Activated T-cell treated with anti-CD3 and anti-CD28 coated beads, Interleukin-2, amount 50 U/mL, for 72 hours (primary cell): ENCODE data around the gene ADGRL2. TPM values are rescaled to one million over a fixed set of nuclear protein-coding genes. Genes with fewer than 3 reads are reported as not detected.
A peak's percentile ranks its signal among the peaks of the same experiment; 100 is the strongest.

ENCODE experiments used
- ATAC-seq, 2 donors: fragments of 150-1000 bp; cut with Tn5 transposase; replicated peaks in 1 of 2; 2 replicates each; pipeline ENCODE4 v1.10.0; 2021; ENCODE audit warnings: moderate library complexity in 2 of 2, mild to moderate bottlenecking in 1 of 2
- DNase-seq, 2 donors: peaks; one replicate each; pipeline ENCODE4 v3.0.0; 2021 to 2022; ENCODE audit warnings: mixed read lengths in 1 of 2
- H3K27ac Mint-ChIP-seq: one replicate; pipeline ENCODE4 v1.8.0; 2022; ENCODE audit warnings: mild to moderate bottlenecking, moderate library complexity, mixed read lengths
- H3K27me3 Mint-ChIP-seq: one replicate; pipeline ENCODE4 v1.8.0; 2022; ENCODE audit warnings: low read depth, mixed read lengths
- H3K36me3 Mint-ChIP-seq, 2 donors: one replicate each; pipeline ENCODE4 v1.8.0; 2022; ENCODE audit warnings: mixed read lengths in 2 of 2, mild to moderate bottlenecking in 1 of 2; ENCODE audit not compliant: insufficient read depth in 2 of 2
- H3K4me1 Mint-ChIP-seq: one replicate; pipeline ENCODE4 v1.8.0; 2022; ENCODE audit warnings: low read depth, mixed read lengths
- H3K4me3 Mint-ChIP-seq, 2 donors: one replicate each; pipeline ENCODE4 v1.8.0; 2022; ENCODE audit warnings: mild to moderate bottlenecking in 2 of 2, mixed read lengths in 2 of 2, moderate library complexity in 2 of 2
- H3K9me3 Mint-ChIP-seq, 2 donors: one replicate each; pipeline ENCODE4 v1.8.0; 2022; ENCODE audit warnings: mixed read lengths in 2 of 2
- total RNA-seq, 2 donors: library from RNA; stranded (reverse); gene quantifications; one replicate each; pipeline ENCODE4 v1.2.3, GENCODE V29; 2022

ADGRL2 gene
- total RNA-seq, 2 donors from 2014 or later, result not detected

DNA sequence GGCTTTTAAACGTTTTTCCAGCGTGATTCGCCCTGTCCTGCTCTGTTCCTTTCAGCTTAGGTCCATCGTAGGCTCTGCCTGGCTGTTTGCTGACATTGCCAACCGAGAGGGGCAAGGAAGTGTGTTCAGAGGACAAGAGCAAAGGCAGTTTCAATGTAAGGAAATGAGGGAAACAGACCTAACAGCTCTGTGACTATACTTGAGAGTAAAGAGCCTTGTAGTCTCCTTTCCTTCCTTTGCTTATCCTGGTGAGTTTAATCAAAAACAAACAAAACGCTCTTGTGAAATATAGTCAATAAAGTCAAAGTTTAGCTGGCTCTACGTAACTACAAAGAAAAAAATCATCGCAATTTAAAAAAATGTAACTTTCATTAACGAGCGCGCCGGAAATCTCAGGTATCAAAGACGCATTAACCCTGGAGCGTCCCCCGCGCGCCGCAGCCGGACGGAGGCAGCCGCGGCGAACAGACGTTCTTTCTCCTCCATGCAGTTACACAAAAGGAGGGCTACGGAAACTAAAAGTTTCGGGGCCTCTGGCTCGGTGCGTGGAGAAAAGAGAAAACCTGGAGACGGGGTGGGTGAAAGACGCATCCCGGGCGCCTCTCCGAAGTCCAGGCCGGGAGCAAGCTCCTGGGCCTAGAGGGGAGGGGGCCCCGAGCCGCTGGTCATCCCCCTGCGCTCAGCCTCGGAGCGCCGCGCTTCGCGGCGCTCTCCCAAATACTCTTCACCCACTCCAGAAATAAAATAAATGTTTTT, 617 bp upstream of the ADGRL2 start:
- Mint-ChIP-seq H3K27me3 (peaks cover 44% of the 10 kb centered on the region), H3K4me1 (peaks cover 13% of the 10 kb centered on the region), H3K9me3 (no peaks in the 10 kb centered on the region), H3K36me3 (no peaks in the 10 kb centered on the region), H3K4me3 (peak overlapping the region; percentile 64 to 73), H3K27ac (no peak overlapping the region)
- no peak for ATAC-seq
- DNase-seq, result no peak

DNA sequence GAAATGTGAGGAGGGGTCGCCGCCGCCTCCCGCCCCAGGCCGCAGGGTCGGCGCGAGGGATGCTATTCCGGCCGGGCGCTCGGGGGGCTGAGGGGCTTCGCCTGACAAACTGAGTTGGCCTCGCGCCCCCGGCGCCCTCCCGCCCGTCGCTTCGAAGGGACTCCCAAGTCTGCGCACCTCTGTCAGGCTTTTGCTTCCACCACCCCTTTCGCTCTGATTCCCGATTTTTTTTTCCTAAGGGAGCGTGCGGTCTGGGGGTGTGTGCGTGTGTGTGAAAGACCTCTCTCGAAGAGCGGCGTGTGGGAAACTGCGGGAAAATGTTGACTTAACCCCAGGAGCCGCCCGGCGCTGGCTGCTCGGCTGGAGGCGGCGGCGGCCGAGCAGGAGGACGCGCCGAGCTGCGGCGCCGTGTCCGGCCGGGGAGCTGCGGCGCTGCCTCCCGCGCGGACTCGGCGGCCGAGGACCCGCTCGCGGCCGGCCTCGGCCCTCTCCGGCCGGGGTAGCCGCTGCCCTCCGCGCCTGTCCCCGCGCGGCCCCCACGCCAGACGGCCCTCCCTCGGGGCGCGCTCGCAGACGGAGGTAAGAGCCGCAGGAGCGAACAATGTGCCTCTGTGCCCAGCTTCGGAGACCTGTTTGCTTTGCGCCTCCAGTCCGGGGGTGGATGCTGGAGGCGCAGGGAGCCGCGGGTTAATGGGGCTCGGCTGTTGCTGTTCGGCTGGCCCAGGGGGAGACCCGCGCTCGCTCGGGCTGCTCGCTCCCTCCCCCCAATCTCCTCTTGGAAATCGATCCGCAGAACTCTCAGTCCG, 1.1 kb downstream of the ADGRL2 start:
- Mint-ChIP-seq H3K27ac (no peak overlapping the region), H3K9me3 (no peaks in the 10 kb centered on the region), H3K4me3 (peak overlapping the region; percentile 54 to 80), H3K4me1 (peaks cover 13% of the 10 kb centered on the region), H3K27me3 (peaks cover 53% of the 10 kb centered on the region), H3K36me3 (no peaks in the 10 kb centered on the region)
- DNase-seq, result peak in 1 of 2 donors; percentile 0
- peak in 1 of 2 donors; percentile 29 for ATAC-seq

DNA sequence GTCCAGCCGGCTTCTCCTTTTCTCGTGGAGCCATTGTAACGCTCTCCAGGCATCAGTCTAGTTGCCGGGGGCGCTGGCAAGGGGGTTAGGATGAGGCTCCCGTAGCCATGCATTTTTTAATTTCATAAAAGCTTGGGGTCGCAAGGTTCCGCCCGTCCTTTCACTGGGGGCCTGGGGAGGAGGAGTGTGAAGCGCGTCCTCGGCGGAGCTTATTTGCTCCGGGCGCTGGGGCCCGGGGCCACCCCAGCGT, 1.6 kb downstream of the ADGRL2 start:
- DNase-seq, result no peak
- H3K4me1 Mint-ChIP-seq, result peaks cover 13% of the 10 kb centered on the region
- H3K27ac Mint-ChIP-seq, result no peak overlapping the region
- ATAC-seq, result peak in 1 of 2 donors; percentile 13
- H3K4me3 Mint-ChIP-seq, result peak overlapping the region; percentile 54 to 63
- H3K36me3 Mint-ChIP-seq, result no peaks in the 10 kb centered on the region
- peaks cover 55% of the 10 kb centered on the region for H3K27me3 Mint-ChIP-seq
- no peaks in the 10 kb centered on the region for H3K9me3 Mint-ChIP-seq

DNA sequence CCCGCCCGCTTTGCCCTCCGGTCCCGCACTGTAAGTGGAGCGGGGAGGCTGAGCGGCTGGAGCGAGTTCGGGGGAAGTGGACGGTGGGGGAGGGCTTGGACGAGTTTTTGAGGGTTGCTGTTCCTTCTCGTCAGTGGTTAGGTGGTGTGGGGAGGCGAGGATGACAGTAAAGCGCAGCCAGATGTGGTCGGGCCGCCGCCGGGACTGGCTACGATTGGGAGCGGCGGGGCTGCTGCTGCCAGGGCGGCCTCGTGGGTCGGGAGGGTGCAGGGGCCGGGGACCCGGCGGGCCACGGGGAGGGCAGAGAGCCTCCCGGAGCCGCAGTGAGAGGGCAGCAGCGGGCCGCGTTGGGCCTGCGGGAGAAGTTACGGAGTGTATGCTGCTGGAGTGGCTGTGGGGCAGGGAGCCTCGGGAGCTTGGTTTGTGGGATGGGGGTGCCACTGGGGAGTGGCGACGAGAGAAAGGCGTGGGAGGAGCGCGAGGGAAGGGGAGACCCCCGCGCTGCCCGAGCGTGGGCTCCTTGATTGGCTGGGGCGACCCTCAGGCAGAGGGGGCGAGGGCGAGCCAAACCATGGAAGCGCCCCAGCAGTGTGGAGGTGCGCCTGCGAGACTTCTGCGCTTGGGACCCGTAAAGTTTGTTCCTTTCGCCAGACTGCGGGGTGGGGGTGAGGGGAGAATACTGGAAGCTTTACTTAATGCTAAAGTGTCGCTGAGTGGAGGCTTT, 2.1 kb downstream of the ADGRL2 start:
- H3K4me3 Mint-ChIP-seq, result peak overlapping the region; percentile 54 to 63
- DNase-seq (peak in 1 of 2 donors; percentile 7), ATAC-seq (peak; percentile 21 to 45)
- H3K27me3 Mint-ChIP-seq, result peaks cover 58% of the 10 kb centered on the region
- H3K27ac Mint-ChIP-seq, result no peak overlapping the region
- H3K4me1 Mint-ChIP-seq, result peaks cover 13% of the 10 kb centered on the region
- no peaks in the 10 kb centered on the region for H3K9me3 Mint-ChIP-seq
- no peaks in the 10 kb centered on the region for H3K36me3 Mint-ChIP-seq

DNA sequence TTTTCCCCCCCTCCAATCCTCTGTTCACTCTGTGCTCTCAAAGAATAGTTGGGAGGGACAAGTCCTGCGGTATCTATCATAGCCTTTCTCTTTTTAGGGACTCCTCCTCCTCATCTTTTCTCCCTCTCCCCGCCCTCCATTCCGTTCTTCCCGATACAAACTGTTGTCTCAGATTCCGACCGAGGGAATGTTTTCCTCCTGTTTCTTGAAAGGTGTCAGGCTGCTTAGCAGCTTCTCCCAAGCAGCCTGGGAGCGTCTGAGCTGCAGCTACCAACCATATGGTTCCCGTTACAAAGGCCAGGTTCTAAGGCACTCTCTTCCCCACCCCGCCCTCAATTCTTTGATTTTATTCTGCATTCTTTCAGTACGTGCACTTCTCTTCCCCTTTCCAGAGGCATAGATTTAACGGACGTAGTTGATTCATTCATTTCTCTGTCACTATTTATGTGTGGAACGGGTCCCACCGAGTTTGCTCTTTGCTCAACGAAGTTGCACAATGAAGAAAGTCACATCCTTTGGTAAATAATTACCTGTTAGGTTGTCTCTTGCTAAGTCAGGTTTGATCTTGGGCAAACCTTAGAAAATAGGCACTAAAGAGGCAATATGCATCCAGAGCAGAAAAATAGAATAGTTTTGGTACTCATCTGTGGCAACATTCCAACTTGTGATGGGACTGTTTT, 2.8 kb downstream of the ADGRL2 start:
- Mint-ChIP-seq H3K27me3 (peaks cover 55% of the 10 kb centered on the region), H3K4me3 (peak overlapping the region; percentile 26 to 27), H3K4me1 (peaks cover 13% of the 10 kb centered on the region), H3K27ac (no peak overlapping the region), H3K9me3 (no peaks in the 10 kb centered on the region), H3K36me3 (no peaks in the 10 kb centered on the region)
- no peak for DNase-seq
- ATAC-seq, result no peak

DNA sequence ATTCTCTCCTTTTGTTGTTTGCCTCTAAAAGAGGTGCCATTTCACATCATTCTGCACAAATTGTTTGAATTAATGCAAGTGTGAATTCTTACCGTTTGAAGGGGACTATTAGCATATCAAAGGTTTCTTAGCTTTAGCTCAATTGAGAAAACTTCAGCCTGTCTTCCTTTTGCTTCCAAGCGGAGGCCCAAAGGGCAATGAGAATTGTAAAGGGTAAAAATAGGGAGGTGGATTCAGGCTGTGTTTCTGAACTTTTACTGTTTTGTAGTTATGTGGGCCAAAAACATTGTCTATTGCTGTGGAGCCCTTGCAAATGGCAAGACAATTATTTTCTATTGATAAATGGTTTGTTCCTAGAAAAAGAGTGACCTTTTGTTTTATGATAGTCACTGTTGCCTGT, 3.6 kb downstream of the ADGRL2 start:
- no peak overlapping the region for H3K4me3 Mint-ChIP-seq
- DNase-seq (no peak), ATAC-seq (no peak)
- H3K36me3 Mint-ChIP-seq, result no peaks in the 10 kb centered on the region
- peaks cover 51% of the 10 kb centered on the region for H3K27me3 Mint-ChIP-seq
- no peak overlapping the region for H3K27ac Mint-ChIP-seq
- no peaks in the 10 kb centered on the region for H3K9me3 Mint-ChIP-seq
- H3K4me1 Mint-ChIP-seq, result peaks cover 13% of the 10 kb centered on the region

DNA sequence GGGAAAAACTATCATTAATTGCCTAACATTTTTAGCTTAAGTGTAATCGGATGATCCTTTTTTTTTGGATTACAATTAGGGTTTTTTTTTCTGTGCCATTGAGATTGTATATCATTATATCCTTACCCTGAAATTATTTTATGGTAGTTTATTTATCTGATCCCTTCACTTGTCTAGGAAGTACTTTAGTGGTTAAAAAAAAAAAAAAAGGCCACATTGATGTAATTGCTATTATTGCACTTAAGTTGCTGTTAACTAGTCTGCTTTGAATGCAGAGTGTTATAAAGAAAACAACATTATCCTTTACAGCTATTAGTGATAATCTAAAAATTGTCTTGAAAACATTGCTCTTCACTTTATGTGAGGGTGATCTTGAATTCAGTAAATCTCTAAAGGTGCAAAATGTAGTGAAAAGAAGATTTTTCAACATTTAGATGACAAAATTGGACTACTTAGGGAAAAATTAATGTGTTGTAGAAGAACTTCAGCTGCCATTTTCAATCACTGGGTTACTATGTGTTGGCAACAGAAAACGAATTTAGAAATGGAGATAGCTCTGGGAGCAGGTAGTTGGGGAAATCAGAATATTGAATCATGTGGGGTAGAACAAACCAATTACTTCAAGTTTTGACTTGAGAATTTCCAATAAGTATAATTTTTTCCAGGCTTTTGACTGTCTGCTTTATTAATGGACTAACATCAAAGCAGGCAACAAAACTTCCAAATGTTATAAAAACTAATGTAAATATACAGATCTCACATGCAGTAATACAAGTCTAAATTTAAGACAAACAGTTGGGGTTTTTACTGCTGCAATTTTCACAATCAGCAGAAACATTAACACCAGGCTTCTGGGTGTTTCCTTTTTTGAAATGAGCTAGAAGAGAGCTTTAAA, 5.0 kb downstream of the ADGRL2 start:
- H3K36me3 Mint-ChIP-seq, result no peaks in the 10 kb centered on the region
- ATAC-seq (no peak), DNase-seq (no peak)
- H3K27me3 Mint-ChIP-seq, result peaks cover 40% of the 10 kb centered on the region
- H3K4me1 Mint-ChIP-seq, result peaks cover 6% of the 10 kb centered on the region
- no peak overlapping the region for H3K27ac Mint-ChIP-seq
- no peaks in the 10 kb centered on the region for H3K9me3 Mint-ChIP-seq
- no peak overlapping the region for H3K4me3 Mint-ChIP-seq

DNA sequence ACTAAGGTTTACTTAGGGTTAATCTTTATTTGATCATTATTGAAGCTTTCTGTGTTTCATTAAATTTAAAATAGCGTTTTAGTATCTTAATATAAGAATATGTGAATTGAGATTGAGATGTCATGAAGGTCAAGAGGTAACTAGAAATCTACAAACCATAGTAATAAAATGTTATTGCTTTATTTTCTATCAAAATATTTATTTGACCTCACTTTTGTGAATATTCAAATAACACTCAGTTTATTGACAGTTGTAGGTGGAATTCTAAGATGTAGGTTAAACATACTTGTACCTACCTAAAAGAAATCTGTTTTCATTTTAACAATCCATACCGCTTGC, 5.7 kb downstream of the ADGRL2 start:
- Mint-ChIP-seq H3K27ac (no peak overlapping the region), H3K9me3 (no peaks in the 10 kb centered on the region), H3K4me1 (peaks cover 6% of the 10 kb centered on the region), H3K36me3 (no peaks in the 10 kb centered on the region), H3K27me3 (peaks cover 40% of the 10 kb centered on the region), H3K4me3 (no peak overlapping the region)
- DNase-seq (no peak), ATAC-seq (no peak)

DNA sequence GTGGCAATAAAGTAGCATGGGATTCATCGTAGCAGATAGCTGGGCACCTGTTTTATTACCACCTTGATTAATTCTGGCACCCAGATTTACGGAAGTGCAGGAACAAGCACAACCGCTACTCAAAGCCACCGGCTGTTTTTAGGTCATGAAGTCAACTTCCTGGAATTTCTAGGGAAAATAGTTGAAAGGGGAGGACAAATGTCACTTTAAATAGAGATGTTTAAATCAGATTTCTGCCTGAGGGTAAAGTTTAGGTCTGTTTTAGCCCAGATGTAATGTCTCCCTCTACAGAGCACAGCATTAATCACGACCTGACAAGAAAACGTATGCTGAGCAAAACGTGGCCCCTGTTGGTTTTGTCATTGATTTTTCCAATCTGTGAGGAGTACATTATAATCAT, 8.0 kb downstream of the ADGRL2 start:
- H3K36me3 Mint-ChIP-seq, result no peaks in the 10 kb centered on the region
- H3K27me3 Mint-ChIP-seq, result peaks cover 27% of the 10 kb centered on the region
- H3K4me1 Mint-ChIP-seq, result peaks cover 1% of the 10 kb centered on the region
- DNase-seq (no peak), ATAC-seq (no peak)
- H3K4me3 Mint-ChIP-seq, result no peak overlapping the region
- no peaks in the 10 kb centered on the region for H3K9me3 Mint-ChIP-seq
- no peak overlapping the region for H3K27ac Mint-ChIP-seq

DNA sequence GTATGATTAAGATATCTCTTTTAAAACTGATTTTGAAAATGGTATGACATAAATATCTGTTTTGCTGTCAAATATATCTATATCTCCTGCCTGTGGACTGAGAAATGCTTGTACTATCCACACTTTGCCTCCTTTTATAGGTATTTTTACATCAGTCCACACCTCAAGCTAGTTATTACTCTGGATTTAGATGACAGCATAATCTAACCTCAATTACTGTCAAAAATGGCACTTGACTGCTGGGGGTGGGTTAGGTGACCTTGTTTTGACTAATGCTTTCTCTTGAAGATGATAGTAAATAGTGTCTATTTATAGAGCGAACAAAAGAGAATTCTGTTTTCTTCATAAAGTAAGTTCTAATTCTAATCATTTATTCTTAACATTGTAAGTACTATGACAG, 9.1 kb downstream of the ADGRL2 start:
- no peaks in the 10 kb centered on the region for H3K9me3 Mint-ChIP-seq
- no peak overlapping the region for H3K27ac Mint-ChIP-seq
- H3K27me3 Mint-ChIP-seq, result peaks cover 17% of the 10 kb centered on the region
- no peak overlapping the region for H3K4me3 Mint-ChIP-seq
- no peak for ATAC-seq
- no peaks in the 10 kb centered on the region for H3K4me1 Mint-ChIP-seq
- no peak for DNase-seq
- H3K36me3 Mint-ChIP-seq, result no peaks in the 10 kb centered on the region

DNA sequence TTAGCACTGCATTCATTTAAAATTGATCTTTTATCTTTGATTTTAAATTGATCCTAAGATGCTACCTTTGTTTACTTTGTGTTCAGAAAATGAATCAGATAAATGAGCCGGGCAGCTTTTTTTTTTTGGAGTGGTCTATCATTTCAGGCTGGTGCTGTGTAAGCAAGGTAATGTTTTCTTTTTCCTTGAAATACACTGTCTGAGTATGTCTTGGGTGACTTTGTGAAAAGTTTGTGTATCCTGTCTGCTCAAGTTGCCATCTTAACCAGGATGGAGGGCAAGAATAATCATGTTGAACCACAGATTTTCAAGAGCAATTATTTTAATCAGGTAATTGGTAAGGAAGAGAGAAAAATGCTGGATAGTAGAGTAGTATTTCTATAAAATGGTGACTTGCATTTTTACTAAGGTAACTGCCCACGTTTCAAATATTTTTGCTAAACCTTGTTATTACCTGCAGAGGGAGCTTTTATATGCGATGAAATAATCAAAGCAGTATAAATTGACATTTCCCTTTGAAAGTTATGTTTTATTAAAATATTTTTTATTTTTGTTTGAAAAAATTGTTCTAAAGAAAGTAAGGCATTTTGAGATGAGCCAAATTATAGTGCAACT, 11.1 kb downstream of the ADGRL2 start:
- H3K9me3 Mint-ChIP-seq, result no peaks in the 10 kb centered on the region
- H3K27ac Mint-ChIP-seq, result no peak overlapping the region
- no peak overlapping the region for H3K4me3 Mint-ChIP-seq
- H3K4me1 Mint-ChIP-seq, result no peaks in the 10 kb centered on the region
- H3K27me3 Mint-ChIP-seq, result peaks cover 5% of the 10 kb centered on the region
- DNase-seq (no peak), ATAC-seq (no peak)
- H3K36me3 Mint-ChIP-seq, result no peaks in the 10 kb centered on the region

DNA sequence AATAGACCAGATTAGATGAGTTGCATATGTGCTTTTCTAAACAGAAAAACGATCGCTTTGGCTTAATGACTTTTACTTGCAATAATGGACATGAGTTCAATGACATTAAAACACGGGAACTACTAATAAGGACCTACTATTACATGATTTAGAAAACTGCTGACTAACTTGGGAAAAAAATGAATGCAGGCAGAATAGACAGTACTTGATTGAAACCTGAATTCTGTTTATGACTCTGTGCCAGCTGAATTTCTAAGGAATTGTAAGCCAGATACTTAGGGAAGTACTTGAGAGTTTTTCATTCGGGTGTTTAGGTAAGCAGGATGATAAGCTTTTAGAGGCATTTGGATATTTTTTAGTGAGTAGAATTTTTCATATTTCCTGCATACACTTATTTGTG, 12.0 kb downstream of the ADGRL2 start:
- no peak overlapping the region for H3K27ac Mint-ChIP-seq
- no peaks in the 10 kb centered on the region for H3K4me1 Mint-ChIP-seq
- no peaks in the 10 kb centered on the region for H3K9me3 Mint-ChIP-seq
- no peaks in the 10 kb centered on the region for H3K27me3 Mint-ChIP-seq
- ATAC-seq (no peak), DNase-seq (no peak)
- no peak overlapping the region for H3K4me3 Mint-ChIP-seq
- H3K36me3 Mint-ChIP-seq, result no peaks in the 10 kb centered on the region
